ENCODE data around the gene RACGAP1. TPM values are rescaled to one million over a fixed set of nuclear protein-coding genes. Genes with fewer than 3 reads are reported as not detected.

Gene RACGAP1
- total RNA-seq, 2 donors from 2014 or later = 49.6 to 96.6 TPM

- no peak overlapping the region for H3K27ac Mint-ChIP-seq
- Histone ChIP-seq H3K27ac (ENCODE audit: low read depth, low read length) (no peak overlapping the region), H3K9ac (ENCODE audit: extremely low read depth, low read length, poor library complexity, severe bottlenecking) (no peak overlapping the region), H3K9me3 (ENCODE audit: control insufficient read depth, low read length) (no peaks in the 10 kb centered on the region), H3K4me3 (ENCODE audit: low read length) (no peak overlapping the region), H3K4me1 (ENCODE audit: control insufficient read depth, insufficient read depth, low read length) (peaks cover 5% of the 10 kb centered on the region), H3K36me3 (ENCODE audit: control insufficient read depth, insufficient read depth, low read length) (no peaks in the 10 kb centered on the region), H3K27me3 (ENCODE audit: control insufficient read depth, insufficient read depth, low read length, poor library complexity, severe bottlenecking) (no peaks in the 10 kb centered on the region)
- H3K9me3 Mint-ChIP-seq = no peaks in the 10 kb centered on the region
- no peak overlapping the region for H3K4me3 Mint-ChIP-seq
- H3K27me3 Mint-ChIP-seq (ENCODE audit: insufficient read depth) = peaks cover 4% of the 10 kb centered on the region
- no peaks in the 10 kb centered on the region for H3K36me3 Mint-ChIP-seq (ENCODE audit: low read depth)
- peak; percentile 78 for DNase-seq
- 43 to 68% methylated on average over 4 to 10 of the region's 10 CpGs for WGBS, 2 experiments (ENCODE audit: insufficient coverage in 1 of 2, insufficient read length in 1 of 2)
- peaks cover 13% of the 10 kb centered on the region for H3K4me1 Mint-ChIP-seq
- TF ChIP-seq CTCF (conservative IDR thresholded peaks at IDR 0.05) = no peak
Measured at GRCh38 chr12:50072198-50072907, 47.1 kb upstream of the RACGAP1 start.

GRCh38 chr12:50070314-50071060 is 45.2 kb upstream of the RACGAP1 start:
- H3K4me3 Mint-ChIP-seq = no peak overlapping the region
- peaks cover 7% of the 10 kb centered on the region for H3K4me1 ChIP-seq (ENCODE audit: control insufficient read depth, insufficient read depth, low read length)
- H3K9me3 ChIP-seq (ENCODE audit: control insufficient read depth, low read length) = no peaks in the 10 kb centered on the region
- no peak overlapping the region for H3K9ac ChIP-seq (ENCODE audit: extremely low read depth, low read length, poor library complexity, severe bottlenecking)
- no peaks in the 10 kb centered on the region for H3K9me3 Mint-ChIP-seq
- H3K4me1 Mint-ChIP-seq = peaks cover 8% of the 10 kb centered on the region
- no peaks in the 10 kb centered on the region for H3K36me3 ChIP-seq (ENCODE audit: control insufficient read depth, insufficient read depth, low read length)
- peaks cover 4% of the 10 kb centered on the region for H3K27me3 Mint-ChIP-seq (ENCODE audit: insufficient read depth)
- H3K27me3 ChIP-seq (ENCODE audit: control insufficient read depth, insufficient read depth, low read length, poor library complexity, severe bottlenecking) = no peaks in the 10 kb centered on the region
- peak; percentile 96 for DNase-seq
- no peak overlapping the region for H3K27ac ChIP-seq (ENCODE audit: low read depth, low read length)
- no peak overlapping the region for H3K27ac Mint-ChIP-seq
- H3K36me3 Mint-ChIP-seq (ENCODE audit: low read depth) = no peaks in the 10 kb centered on the region
- TF ChIP-seq CTCF (conservative IDR thresholded peaks at IDR 0.05) = peak; percentile 92
- 64 to 73% methylated on average over 2 to 8 of the region's 9 CpGs for WGBS, 2 experiments (ENCODE audit: insufficient coverage in 1 of 2, insufficient read length in 1 of 2)
- no peak overlapping the region for H3K4me3 ChIP-seq (ENCODE audit: low read length)

- H3K36me3 Mint-ChIP-seq (ENCODE audit: low read depth) = no peaks in the 10 kb centered on the region
- no peaks in the 10 kb centered on the region for H3K9me3 Mint-ChIP-seq
- H3K27ac Mint-ChIP-seq = no peak overlapping the region
- peaks cover 6% of the 10 kb centered on the region for H3K4me1 Mint-ChIP-seq
- peaks cover 8% of the 10 kb centered on the region for H3K27me3 Mint-ChIP-seq (ENCODE audit: insufficient read depth)
- no peak for DNase-seq
- H3K27me3 ChIP-seq (ENCODE audit: control insufficient read depth, insufficient read depth, low read length, poor library complexity, severe bottlenecking) = no peaks in the 10 kb centered on the region
- 92 to 100% methylated on average over 3 of the region's 3 CpGs for WGBS, 2 experiments (ENCODE audit: insufficient coverage in 1 of 2, insufficient read length in 1 of 2)
- TF ChIP-seq CTCF (conservative IDR thresholded peaks at IDR 0.05) = no peak
- no peaks in the 10 kb centered on the region for H3K9me3 ChIP-seq (ENCODE audit: control insufficient read depth, low read length)
- H3K4me3 ChIP-seq (ENCODE audit: low read length) = no peak overlapping the region
- no peak overlapping the region for H3K27ac ChIP-seq (ENCODE audit: low read depth, low read length)
- peaks cover 4% of the 10 kb centered on the region for H3K4me1 ChIP-seq (ENCODE audit: control insufficient read depth, insufficient read depth, low read length)
- H3K4me3 Mint-ChIP-seq = no peak overlapping the region
- no peaks in the 10 kb centered on the region for H3K36me3 ChIP-seq (ENCODE audit: control insufficient read depth, insufficient read depth, low read length)
- no peak overlapping the region for H3K9ac ChIP-seq (ENCODE audit: extremely low read depth, low read length, poor library complexity, severe bottlenecking)
Measured at GRCh38 chr12:50069539-50069938, 44.2 kb upstream of the RACGAP1 start.

Data from endodermal cell (in vitro differentiated cells).